GM19023 (cell line): ENCODE data around the gene ZFAND3.

Source experiments
- ATAC-seq: cut with Tn5 transposase; IDR thresholded peaks from one replicate; pipeline ENCODE4 v1.9.1; 2021; ENCODE audit warnings: mild to moderate bottlenecking, moderate library complexity; ENCODE audit not compliant: unreplicated experiment

ZFAND3 gene

GRCh38 chr6:37826188-37826587 lies 6.7 kb downstream of the ZFAND3 start:
- no peak for ATAC-seq

GRCh38 chr6:37826993-37827392 lies 7.5 kb downstream of the ZFAND3 start:
- no peak for ATAC-seq

DNA sequence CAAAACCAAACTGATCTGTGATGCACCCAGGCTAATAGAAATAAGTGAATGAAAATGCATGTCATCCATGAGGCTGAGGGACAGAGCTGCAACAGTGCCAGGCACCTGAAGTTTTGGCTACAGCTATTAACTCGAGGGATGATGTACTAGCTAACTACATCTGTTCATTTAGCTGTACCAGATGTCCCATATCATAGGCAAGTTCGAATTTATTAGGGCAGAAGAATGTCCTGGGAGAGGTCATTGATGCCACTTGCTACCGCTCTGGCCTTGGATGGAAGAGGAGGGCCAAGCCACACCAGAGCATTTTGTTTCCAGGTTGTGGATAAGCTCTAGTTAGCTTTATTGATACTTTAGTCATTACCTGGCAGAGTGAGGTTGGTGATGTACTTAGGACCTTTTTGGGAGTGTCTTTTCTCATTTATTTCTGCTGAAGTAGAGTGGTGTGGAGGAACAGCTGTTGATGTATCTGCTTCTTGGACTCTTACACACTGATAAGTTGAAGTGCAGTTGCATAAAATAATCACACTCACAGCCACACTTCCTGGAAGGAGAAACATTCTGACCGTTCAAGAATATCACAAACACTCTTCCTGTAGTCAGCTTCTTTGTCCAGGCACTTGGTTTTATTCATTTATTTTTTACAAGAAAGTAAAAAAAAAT lies 8.2 kb downstream of the ZFAND3 start:
- ATAC-seq, result no peak

- no peak for ATAC-seq
Observed at GRCh38 chr6:37830225-37830624, 10.7 kb downstream of the ZFAND3 start.

GRCh38 chr6:37831457-37831856 lies 11.9 kb downstream of the ZFAND3 start:
- ATAC-seq, result no peak

- ATAC-seq, result no peak
Observed at GRCh38 chr6:37835923-37836322, 16.4 kb downstream of the ZFAND3 start.

DNA sequence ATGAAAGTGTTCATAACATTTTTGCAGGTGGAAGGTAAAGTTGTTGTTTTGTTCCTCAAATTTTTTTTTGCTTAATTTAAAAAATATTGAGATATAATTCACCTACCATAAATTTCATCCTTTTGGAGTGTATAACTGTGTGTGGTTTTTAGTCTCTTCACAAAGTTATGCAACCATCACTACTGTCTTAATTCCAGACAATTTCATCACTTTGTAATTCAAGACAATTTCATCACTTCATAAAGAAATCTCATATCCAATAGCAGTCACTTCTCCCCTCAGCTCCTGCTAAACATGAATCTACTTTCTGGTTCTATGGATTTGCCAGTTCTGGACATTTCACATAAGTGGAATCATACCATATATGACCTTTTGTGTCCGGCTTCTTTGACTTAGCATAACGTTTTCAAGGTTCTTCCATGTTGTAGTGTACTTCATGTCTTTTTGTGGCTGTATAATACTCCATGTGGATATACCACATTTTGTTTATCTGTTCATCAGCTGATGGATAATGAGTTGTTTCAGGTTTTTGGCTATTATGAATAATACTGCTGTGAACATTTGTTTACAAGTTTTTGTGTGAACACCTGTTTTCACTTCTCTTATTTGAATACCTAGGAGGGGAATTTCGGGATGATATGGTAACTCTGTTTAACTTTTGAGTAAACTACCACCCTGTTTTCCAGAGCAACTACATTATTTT lies 18.8 kb downstream of the ZFAND3 start:
- no peak for ATAC-seq

GRCh38 chr6:37840143-37840939 lies 20.8 kb downstream of the ZFAND3 start:
- no peak for ATAC-seq

- ATAC-seq, result no peak
Observed at GRCh38 chr6:37840940-37841300, 21.4 kb downstream of the ZFAND3 start.

GRCh38 chr6:37845026-37845911 lies 25.7 kb downstream of the ZFAND3 start:
- no peak for ATAC-seq

GRCh38 chr6:37845930-37846329 lies 26.4 kb downstream of the ZFAND3 start:
- ATAC-seq, result no peak

- ATAC-seq, result no peak
Observed at GRCh38 chr6:37847704-37848103, 28.2 kb downstream of the ZFAND3 start.

- ATAC-seq, result no peak
Observed at GRCh38 chr6:37848371-37848770, 28.8 kb downstream of the ZFAND3 start.

- ATAC-seq, result no peak
Observed at GRCh38 chr6:37850260-37850659, 30.7 kb downstream of the ZFAND3 start.

DNA sequence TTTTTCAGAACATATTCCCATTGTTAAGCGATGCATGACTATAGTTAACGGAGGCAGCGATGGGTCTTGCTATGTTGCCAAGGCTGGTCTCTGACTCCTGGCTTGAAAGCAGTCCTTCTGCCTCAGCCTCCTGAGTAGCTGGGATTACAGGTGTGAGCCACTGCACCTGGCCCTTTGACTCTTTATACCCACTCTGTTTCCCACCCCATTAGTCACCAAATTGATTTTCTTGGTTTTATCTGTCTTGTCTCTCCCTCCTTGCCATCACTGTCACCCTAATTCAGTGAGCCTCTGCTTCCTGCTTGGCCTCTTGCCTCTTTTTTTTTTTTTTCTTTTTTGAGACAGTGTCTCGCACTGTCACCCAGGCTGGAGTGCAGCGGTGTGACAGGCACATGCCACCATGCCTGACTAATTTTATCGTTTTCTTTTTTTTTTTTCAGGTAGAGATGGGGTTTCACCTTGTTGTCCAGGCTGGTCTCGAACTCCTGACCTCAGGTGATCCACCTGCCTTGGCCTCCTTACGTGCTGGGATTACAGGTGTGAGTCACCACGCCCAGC lies 31.3 kb downstream of the ZFAND3 start:
- ATAC-seq, result no peak

GRCh38 chr6:37851997-37852524 lies 32.5 kb downstream of the ZFAND3 start:
- ATAC-seq, result no peak

DNA sequence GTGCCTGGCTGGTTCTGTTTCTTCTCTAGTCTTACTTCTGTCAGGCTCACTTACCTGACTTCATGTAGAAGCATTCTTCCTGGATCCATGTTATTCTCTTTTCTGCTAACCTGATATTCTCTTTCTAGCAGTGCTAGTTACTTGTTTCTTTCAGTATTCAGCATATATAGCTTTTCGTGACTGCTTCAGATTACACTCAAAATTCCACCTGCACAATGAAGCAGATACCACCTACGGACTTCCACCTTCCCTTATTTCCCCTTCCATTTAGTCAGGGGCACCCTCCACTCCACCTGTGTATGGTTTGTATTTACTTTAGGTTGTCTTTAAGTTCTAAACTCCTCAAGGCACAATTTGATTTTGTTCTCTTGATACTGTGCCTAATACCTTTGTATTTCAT lies 36.8 kb downstream of the ZFAND3 start:
- ATAC-seq, result no peak

GRCh38 chr6:37858363-37858762 lies 38.8 kb downstream of the ZFAND3 start:
- no peak for ATAC-seq

DNA sequence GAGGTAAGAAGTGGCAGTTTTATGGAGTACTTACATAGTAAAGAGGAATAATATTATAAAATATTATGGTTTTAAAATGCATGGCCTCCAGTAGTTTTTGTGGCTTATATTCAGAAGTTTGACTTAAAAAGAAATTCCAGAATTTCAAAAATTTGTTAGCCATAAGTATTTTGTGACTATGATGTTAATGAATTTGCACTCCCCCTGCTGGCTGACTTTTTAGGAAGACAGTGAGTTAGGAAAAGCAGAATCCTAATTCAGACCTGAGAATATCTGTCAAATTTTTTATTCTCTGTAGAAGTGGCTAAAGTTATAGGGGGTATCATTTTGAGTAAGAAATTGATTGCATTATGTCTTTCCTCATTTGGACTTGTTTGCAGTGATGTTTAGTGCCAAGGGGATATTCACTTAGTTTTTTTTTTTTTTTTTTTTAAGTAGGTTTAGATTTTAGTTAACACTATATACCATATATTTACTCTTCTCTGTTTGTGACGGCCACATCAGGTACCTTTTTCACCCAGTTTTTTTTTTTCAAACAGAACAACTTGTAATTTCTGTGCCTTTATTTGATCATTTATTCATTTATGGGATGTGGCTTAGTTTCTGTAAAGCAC lies 40.8 kb downstream of the ZFAND3 start:
- ATAC-seq, result no peak

- ATAC-seq, result no peak
Observed at GRCh38 chr6:37861452-37861851, 41.9 kb downstream of the ZFAND3 start.
